Measurements from ENCODE around the gene LRRC46. TPM values are rescaled to one million over a fixed set of nuclear protein-coding genes. Genes with fewer than 3 reads are reported as not detected.
A peak's percentile ranks its signal among the peaks of the same experiment; 100 is the strongest.

Gene LRRC46
- total and polyA plus RNA-seq, 2 experiments from 2014 or later, result 0.18 to 0.35 TPM

DNA sequence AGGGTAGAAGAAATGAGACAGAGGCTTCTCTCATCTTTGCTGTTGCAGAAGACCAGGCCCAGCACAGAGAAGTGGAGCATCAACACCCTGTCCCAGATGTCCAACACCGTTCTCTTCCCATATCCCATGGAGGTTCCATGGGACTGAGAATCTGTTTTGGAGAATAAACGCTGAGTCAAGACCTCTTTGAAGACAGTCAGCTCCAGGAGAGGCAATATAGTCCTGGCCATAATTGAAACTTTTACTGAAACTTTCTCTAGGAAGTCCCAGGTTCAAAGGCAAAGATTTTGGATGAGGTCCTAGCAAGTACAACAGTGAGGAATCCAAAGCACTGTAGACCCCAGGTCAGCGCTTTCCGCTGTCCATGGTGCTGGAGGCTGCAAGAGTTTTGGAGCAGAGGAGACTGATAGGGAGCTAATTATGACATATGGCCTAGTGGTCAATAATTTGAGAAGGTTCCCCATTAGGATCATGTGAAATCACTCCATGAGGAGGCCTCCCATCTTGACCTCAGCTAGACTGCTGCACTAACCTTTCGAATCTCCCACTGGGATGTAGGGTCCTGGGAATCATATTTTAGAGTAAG is 45.8 kb upstream of the LRRC46 start:
- Histone ChIP-seq H3F3A (replicated peaks; ENCODE audit: low read depth) (0 out of 2 replicates have a peak, but pooled peaks cover 4% of the 10 kb centered on the region), H2AFZ (no peak overlapping the region), H3K36me3 (ENCODE audit: insufficient read depth) (no peaks in the 10 kb centered on the region), H3K27ac (ENCODE audit: low read depth) (no peak overlapping the region), H3K4me1 (ENCODE audit: insufficient read depth) (0 out of 2 replicates have a peak, but pooled peaks cover 4% of the 10 kb centered on the region), H3K9me2 (ENCODE audit: insufficient read depth) (no peaks in the 10 kb centered on the region), H3K4me2 (no peak overlapping the region), H4K20me1 (replicated peaks; ENCODE audit: insufficient read depth) (no peaks in the 10 kb centered on the region), H3K27me3 (ENCODE audit: insufficient read depth) (peaks cover 31% of the 10 kb centered on the region), H3K79me2 (replicated peaks; ENCODE audit: insufficient read depth) (no peaks in the 10 kb centered on the region), H3K4me3 (no peak overlapping the region)
- Mint-ChIP-seq H3K9me3 (no peaks in the 10 kb centered on the region), H3K27me3 (ENCODE audit: insufficient read depth, low read depth, poor library complexity) (peaks cover 19% of the 10 kb centered on the region), H3K4me3 (no peak overlapping the region), H3K27ac (no peak overlapping the region), H3K4me1 (peaks cover 4% of the 10 kb centered on the region; the same call in 2 of the 3 replicates), H3K36me3 (ENCODE audit: low read depth) (no peaks in the 10 kb centered on the region; the same call in 2 of the 3 replicates)
- TF ChIP-seq ZNF462 (CRISPR knock-in tag; IDR thresholded peaks at IDR 0.05), result no peak
- TF ChIP-seq REST (IDR thresholded peaks at IDR 0.05; ENCODE audit: unreplicated experiment), result peak; percentile 94
- ATAC-seq, result peak; percentile 32
- peak; percentile 74 for DNase-seq (ENCODE audit: low spot score)

All from GM23338 (cell line).